ENCODE results near the gene FAM3D.

The FAM3D gene

GRCh38 chr3:58622436-58622835 lies 44.1 kb downstream of the FAM3D start:
- no peak overlapping the region for H3K4me3 ChIP-seq (ENCODE audit: control insufficient read depth, low read depth, low read length)
- no peak for TF ChIP-seq CTCF (conservative IDR thresholded peaks at IDR 0.05; ENCODE audit: control insufficient read depth, insufficient read depth, low read depth, low read length)
- no peak for DNase-seq (ENCODE audit: low read depth)

- H3K4me3 ChIP-seq (ENCODE audit: control insufficient read depth, low read depth, low read length) = no peak overlapping the region
- no peak for TF ChIP-seq CTCF (conservative IDR thresholded peaks at IDR 0.05; ENCODE audit: control insufficient read depth, insufficient read depth, low read depth, low read length)
- DNase-seq (ENCODE audit: low read depth) = no peak
Observed at GRCh38 chr3:58621086-58621830, 45.3 kb downstream of the FAM3D start.

DNA sequence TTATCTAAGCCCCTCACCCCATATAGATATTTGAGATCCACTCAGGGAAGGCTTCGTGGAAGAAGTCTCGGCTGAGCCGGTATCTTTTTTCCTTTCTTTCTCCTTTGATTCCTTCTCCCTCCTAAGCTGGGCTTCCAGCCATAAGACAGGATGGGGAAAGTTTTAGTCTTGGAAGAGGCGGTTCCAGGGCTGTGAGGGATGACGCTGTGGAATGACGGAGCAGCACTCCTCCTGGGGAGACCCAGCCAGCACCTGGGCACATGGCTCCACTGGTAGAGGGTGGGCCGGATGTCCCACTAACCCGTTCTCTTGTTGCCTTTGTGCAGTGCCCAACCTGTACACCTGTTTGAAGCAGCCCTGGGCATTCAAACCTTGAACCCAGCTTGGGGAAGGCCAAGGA lies 46.2 kb downstream of the FAM3D start:
- DNase-seq (ENCODE audit: low read depth) = no peak
- no peak overlapping the region for H3K4me3 ChIP-seq (ENCODE audit: control insufficient read depth, low read depth, low read length)
- no peak for TF ChIP-seq CTCF (conservative IDR thresholded peaks at IDR 0.05; ENCODE audit: control insufficient read depth, insufficient read depth, low read depth, low read length)

GRCh38 chr3:58617338-58617761 lies 49.2 kb downstream of the FAM3D start:
- no peak for TF ChIP-seq CTCF (conservative IDR thresholded peaks at IDR 0.05; ENCODE audit: control insufficient read depth, insufficient read depth, low read depth, low read length)
- no peak for DNase-seq (ENCODE audit: low read depth)

GRCh38 chr3:58613236-58614132 lies 53.1 kb downstream of the FAM3D start:
- DNase-seq (ENCODE audit: low read depth) = no peak
- H3K4me3 ChIP-seq (ENCODE audit: control insufficient read depth, low read depth, low read length) = no peak overlapping the region
- no peak for TF ChIP-seq CTCF (conservative IDR thresholded peaks at IDR 0.05; ENCODE audit: control insufficient read depth, insufficient read depth, low read depth, low read length)

More at GRCh38 chr3:58617338-58617761, 49.2 kb downstream of the FAM3D start:
- H3K4me3 ChIP-seq (ENCODE audit: control insufficient read depth, low read depth, low read length) = no peak overlapping the region

DNA sequence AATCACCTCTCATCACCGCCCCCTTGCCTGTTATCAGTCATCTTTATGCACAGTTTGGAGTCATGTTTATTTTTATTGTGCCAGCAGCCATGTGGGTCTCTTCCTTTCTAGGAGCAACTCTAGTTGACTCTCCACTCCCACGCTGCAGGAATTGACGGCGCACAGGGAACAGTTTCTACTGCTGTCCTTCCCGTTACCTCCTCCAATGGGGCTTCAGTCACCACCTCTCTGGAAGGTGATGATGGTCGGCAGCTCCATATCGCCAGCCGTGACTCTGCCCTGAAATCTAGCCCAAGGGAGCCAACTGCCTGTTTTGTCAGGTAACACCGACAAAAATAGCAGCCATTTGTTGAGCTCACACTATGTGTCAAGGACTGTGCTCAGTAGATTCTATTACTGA lies 53.7 kb downstream of the FAM3D start:
- H3K4me3 ChIP-seq (ENCODE audit: control insufficient read depth, low read depth, low read length) = no peak overlapping the region
- no peak for DNase-seq (ENCODE audit: low read depth)
- no peak for TF ChIP-seq CTCF (conservative IDR thresholded peaks at IDR 0.05; ENCODE audit: control insufficient read depth, insufficient read depth, low read depth, low read length)

All from fibroblast of mammary gland (primary cell).